PFSK-1 (cell line): ENCODE data around the gene IMPA2.

ENCODE experiments used
- POLR2AphosphoS5 ChIP-seq: IDR thresholded peaks from 2 replicates; pipeline ENCODE4 v1.6.1; 2012; ENCODE audit warnings: low read depth, mild to moderate bottlenecking, control low read depth, low read length, moderate library complexity
- REST ChIP-seq, 2 experiments: IDR thresholded peaks; 2 replicates each; pipeline versions ENCODE4 v1.6.1 to v1.8.0; 2011 to 2012; ENCODE audit warnings: low read depth in 2 of 2, low read length in 2 of 2, control low read depth in 1 of 2, inconsistent platforms in 1 of 2, mild to moderate bottlenecking in 1 of 2, moderate library complexity in 1 of 2; ENCODE audit not compliant: insufficient read depth in 1 of 2
- SIN3A ChIP-seq: IDR thresholded peaks from 2 replicates; pipeline ENCODE4 v1.6.1; 2012; ENCODE audit warnings: mild to moderate bottlenecking, low read length, moderate library complexity, borderline replicate concordance; ENCODE audit not compliant: insufficient read depth
- TAF1 ChIP-seq: IDR thresholded peaks from 2 replicates; pipeline ENCODE4 v1.6.1; 2012; ENCODE audit warnings: low read length, control low read depth, borderline replicate concordance; ENCODE audit not compliant: insufficient read depth

- TF ChIP-seq SIN3A (no peak), POLR2AphosphoS5 (no peak), REST (IDR thresholded peaks at IDR 0.05; ENCODE audit: insufficient read depth in 1 of 2, low read depth in 2 of 2, low read length in 2 of 2) (no peak), TAF1 (no peak)
These were observed 4.2 kb upstream of the IMPA2 start for GRCh38 chr18:11977153-11977466.
